T-helper 17 cell (primary cell): ENCODE measurements around the gene CCDC17. TPM values are rescaled to one million over a fixed set of nuclear protein-coding genes. Genes with fewer than 3 reads are reported as not detected.

ENCODE experiments used
- ATAC-seq: fragments of 150-1000 bp; cut with Tn5 transposase; 2 replicates; pipeline ENCODE4 v1.10.0; 2021; ENCODE audit warnings: mild to moderate bottlenecking, moderate library complexity
- DNase-seq, 3 donors: peaks; one replicate each; pipeline versions ENCODE4 v3.0.0 to v3.0.0-alpha.2; 2020 to 2021
- H3K9me3 ChIP-seq: one replicate; pipeline ENCODE4 v1.7.0; 2013; ENCODE audit warnings: low read length, mild to moderate bottlenecking; ENCODE audit not compliant: control insufficient read depth, poor library complexity, severe bottlenecking
- H3K27ac Mint-ChIP-seq: one replicate; pipeline ENCODE4 v1.8.0; 2022; ENCODE audit warnings: mild to moderate bottlenecking, moderate library complexity, mixed read lengths
- H3K27me3 Mint-ChIP-seq: one replicate; pipeline ENCODE4 v1.8.0; 2022; ENCODE audit warnings: mixed read lengths
- H3K36me3 Mint-ChIP-seq: one replicate; pipeline ENCODE4 v1.8.0; 2022; ENCODE audit warnings: low read depth, mixed read lengths
- H3K4me1 Mint-ChIP-seq: one replicate; pipeline ENCODE4 v1.8.0; 2022; ENCODE audit warnings: mild to moderate bottlenecking, mixed read lengths
- H3K4me3 Mint-ChIP-seq: one replicate; pipeline ENCODE4 v1.8.0; 2022; ENCODE audit warnings: mild to moderate bottlenecking, moderate library complexity, mixed read lengths
- total RNA-seq, 4 donors: library from RNA in 2 of 4; stranded (reverse) in 2 of 4; gene quantifications; one replicate each; pipeline ENCODE4 v1.2.3 and lab custom pipeline; 2022 to 2026

Gene CCDC17
- total RNA-seq, 2 donors from 2014 or later = 5.1 to 5.7 TPM

GRCh38 chr1:45644661-45645060 lies 20.8 kb upstream of the CCDC17 start:
- Mint-ChIP-seq H3K27me3 (no peaks in the 10 kb centered on the region), H3K4me1 (peaks cover 10% of the 10 kb centered on the region), H3K4me3 (no peak overlapping the region), H3K27ac (no peak overlapping the region), H3K36me3 (peaks cover 2% of the 10 kb centered on the region)
- no peaks in the 10 kb centered on the region for H3K9me3 ChIP-seq
- ATAC-seq = no peak
- DNase-seq = no peak

DNA sequence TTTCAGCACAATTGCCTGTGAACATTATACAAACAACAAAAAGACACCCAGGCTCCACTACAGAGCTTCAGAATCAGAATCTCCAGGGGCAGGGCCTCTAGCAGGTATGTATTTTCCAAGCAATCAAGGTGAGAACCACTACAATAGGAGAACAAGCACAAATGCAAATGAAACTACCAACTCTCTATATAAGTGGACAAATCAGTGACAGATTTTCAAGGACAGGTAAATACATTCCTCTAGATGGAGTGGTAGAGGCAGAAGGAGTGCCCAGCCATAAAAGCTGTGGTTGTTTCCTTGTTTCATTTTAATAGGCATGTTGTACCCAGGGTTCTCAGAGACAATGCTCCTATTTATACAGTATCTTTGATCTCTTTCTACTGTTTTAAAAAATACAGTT lies 20.1 kb upstream of the CCDC17 start:
- Mint-ChIP-seq H3K4me1 (peaks cover 10% of the 10 kb centered on the region), H3K27me3 (no peaks in the 10 kb centered on the region), H3K27ac (peak overlapping the region; percentile 6), H3K36me3 (peaks cover 2% of the 10 kb centered on the region), H3K4me3 (no peak overlapping the region)
- ATAC-seq (no peak), DNase-seq (no peak)
- H3K9me3 ChIP-seq = no peaks in the 10 kb centered on the region

DNA sequence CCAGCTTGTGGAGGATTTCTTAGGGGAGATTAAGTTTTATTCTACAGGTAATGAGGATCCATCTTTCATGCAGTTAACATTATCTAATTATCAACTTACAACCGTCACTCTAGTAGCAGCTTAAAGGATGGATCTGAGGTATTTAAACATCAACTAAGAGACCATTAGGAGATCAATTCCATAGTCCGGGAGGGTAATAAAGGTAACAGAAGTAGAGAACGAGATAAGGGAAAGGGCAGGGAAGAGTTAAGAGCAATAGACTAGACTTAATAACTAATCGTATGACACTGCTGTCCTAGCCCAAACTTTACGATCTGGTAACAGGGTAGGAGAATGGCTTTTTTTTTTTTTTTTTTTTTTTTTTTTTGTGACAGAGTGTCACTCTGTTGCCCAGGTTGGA lies 19.5 kb upstream of the CCDC17 start:
- ATAC-seq = no peak
- peak overlapping the region; percentile 14 for H3K27ac Mint-ChIP-seq
- no peaks in the 10 kb centered on the region for H3K27me3 Mint-ChIP-seq
- DNase-seq = no peak
- H3K9me3 ChIP-seq = no peaks in the 10 kb centered on the region
- peaks cover 2% of the 10 kb centered on the region for H3K36me3 Mint-ChIP-seq
- H3K4me3 Mint-ChIP-seq = no peak overlapping the region
- peaks cover 9% of the 10 kb centered on the region for H3K4me1 Mint-ChIP-seq

- Mint-ChIP-seq H3K27me3 (no peaks in the 10 kb centered on the region), H3K4me1 (peaks cover 6% of the 10 kb centered on the region), H3K27ac (peak overlapping the region; percentile 83), H3K4me3 (no peak overlapping the region), H3K36me3 (peaks cover 2% of the 10 kb centered on the region)
- DNase-seq (no peak), ATAC-seq (no peak)
- no peaks in the 10 kb centered on the region for H3K9me3 ChIP-seq
Measured at GRCh38 chr1:45640293-45640692, 16.4 kb upstream of the CCDC17 start.

GRCh38 chr1:45635211-45635610 lies 11.4 kb upstream of the CCDC17 start:
- no peaks in the 10 kb centered on the region for H3K9me3 ChIP-seq
- H3K4me3 Mint-ChIP-seq = no peak overlapping the region
- peaks cover 9% of the 10 kb centered on the region for H3K36me3 Mint-ChIP-seq
- ATAC-seq (no peak), DNase-seq (no peak)
- no peak overlapping the region for H3K27ac Mint-ChIP-seq
- H3K4me1 Mint-ChIP-seq = peaks cover 3% of the 10 kb centered on the region
- no peaks in the 10 kb centered on the region for H3K27me3 Mint-ChIP-seq

DNA sequence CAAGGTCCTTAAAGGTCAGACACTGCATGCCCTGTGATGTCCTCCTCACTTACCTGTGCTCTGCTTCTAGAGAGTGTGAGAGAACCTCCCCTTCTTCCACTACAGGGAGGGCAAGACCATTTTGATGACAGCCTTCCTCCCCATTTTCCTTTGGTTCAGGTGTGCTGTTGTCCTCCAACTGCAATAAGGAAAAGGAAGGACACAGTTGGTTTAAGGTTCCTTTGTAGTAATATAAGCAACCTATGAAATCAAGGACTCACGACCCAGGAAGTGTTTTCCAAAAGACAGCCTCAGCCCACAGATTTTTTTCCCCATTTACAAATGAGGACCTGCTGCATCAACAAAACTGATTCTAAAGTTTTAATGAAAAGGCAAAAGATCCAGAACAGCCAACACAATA lies 6.6 kb upstream of the CCDC17 start:
- no peaks in the 10 kb centered on the region for H3K9me3 ChIP-seq
- ATAC-seq = no peak

GRCh38 chr1:45629035-45629434 lies 5.2 kb upstream of the CCDC17 start:
- Mint-ChIP-seq H3K36me3 (peaks cover 7% of the 10 kb centered on the region), H3K27ac (no peak overlapping the region)
- ATAC-seq = no peak

More for the DNA sequence above, 6.6 kb upstream of the CCDC17 start:
- no peak overlapping the region for H3K4me3 Mint-ChIP-seq
- H3K4me1 Mint-ChIP-seq = peaks cover 3% of the 10 kb centered on the region
- H3K36me3 Mint-ChIP-seq = peaks cover 7% of the 10 kb centered on the region
- no peaks in the 10 kb centered on the region for H3K27me3 Mint-ChIP-seq
- DNase-seq = no peak
- H3K27ac Mint-ChIP-seq = no peak overlapping the region

DNA sequence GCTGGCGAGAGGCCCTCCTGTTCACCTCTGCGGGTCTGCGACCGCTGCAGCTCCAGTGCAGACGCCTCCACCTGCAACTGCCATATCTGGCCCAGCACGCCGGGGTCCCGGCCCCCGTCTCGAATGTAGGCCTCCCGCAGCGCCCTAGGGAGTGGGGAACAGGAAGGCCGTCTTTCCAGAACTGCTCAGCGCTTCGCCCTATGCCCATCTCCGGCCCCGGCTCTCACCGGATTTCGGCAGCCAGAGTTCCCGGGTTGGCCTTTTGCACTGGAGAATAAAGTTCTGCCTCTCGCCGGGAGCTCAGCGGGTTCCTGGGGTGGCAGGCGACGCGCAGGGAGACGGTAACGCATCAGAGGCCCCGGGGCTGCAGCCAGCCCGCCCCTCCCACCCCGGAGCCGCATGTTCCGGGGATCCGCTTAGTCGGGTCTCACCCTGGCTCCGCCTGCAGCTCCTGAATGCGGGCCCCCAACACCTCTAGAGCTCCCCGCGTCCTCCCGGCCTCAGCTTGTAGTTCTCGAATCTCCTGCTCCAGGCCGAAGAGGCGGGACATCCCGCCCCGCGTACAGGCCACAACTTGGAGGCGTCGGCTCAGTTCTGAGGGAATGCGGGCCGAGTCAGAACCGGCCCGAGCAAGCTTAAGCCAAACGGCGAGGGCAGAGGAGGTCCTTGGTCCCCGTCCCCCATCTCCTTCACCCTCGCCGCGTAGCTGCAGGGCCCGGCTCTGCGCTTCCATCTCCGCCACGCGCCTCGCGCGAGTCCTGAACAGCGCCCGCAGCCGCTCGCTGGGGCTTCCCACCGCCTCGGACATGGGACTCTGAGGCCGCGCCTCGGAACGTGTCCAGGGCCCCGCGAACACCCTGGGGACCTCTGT lies 1.1 kb downstream of the CCDC17 start:
- DNase-seq = no peak
- no peaks in the 10 kb centered on the region for H3K9me3 ChIP-seq
- H3K27me3 Mint-ChIP-seq = no peaks in the 10 kb centered on the region
- no peak overlapping the region for H3K4me3 Mint-ChIP-seq
- peak overlapping the region; percentile 79 for H3K27ac Mint-ChIP-seq
- peaks cover 2% of the 10 kb centered on the region for H3K4me1 Mint-ChIP-seq
- no peak for ATAC-seq
- H3K36me3 Mint-ChIP-seq = no peaks in the 10 kb centered on the region

More at GRCh38 chr1:45629035-45629434, 5.2 kb upstream of the CCDC17 start:
- Mint-ChIP-seq H3K4me1 (peaks cover 3% of the 10 kb centered on the region), H3K27me3 (no peaks in the 10 kb centered on the region), H3K4me3 (no peak overlapping the region)
- no peak for DNase-seq
- no peaks in the 10 kb centered on the region for H3K9me3 ChIP-seq

GRCh38 chr1:45621895-45622523 lies 1.8 kb downstream of the CCDC17 start:
- ATAC-seq = no peak
- Mint-ChIP-seq H3K4me3 (no peak overlapping the region), H3K27ac (peak overlapping the region; percentile 78), H3K4me1 (peaks cover 2% of the 10 kb centered on the region), H3K36me3 (peaks cover 3% of the 10 kb centered on the region), H3K27me3 (no peaks in the 10 kb centered on the region)
- no peak for DNase-seq
- H3K9me3 ChIP-seq = no peaks in the 10 kb centered on the region

DNA sequence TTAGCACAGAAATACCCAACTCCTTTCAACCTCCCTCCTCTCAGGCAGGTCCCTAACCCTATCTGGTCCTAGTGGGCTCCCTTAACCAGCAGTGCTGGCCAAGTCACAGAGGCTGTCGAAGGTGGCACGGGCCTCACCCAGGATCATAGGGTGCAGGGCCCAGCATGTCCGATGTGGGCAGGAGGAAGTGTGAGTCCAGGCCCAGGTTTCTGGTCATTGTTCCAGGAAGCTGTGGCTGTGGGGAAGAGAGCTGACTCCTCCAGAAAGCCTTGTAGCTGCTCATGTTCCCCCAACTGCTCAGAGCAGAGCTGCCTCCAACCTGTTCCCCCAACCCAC lies 2.4 kb downstream of the CCDC17 start:
- Mint-ChIP-seq H3K27me3 (no peaks in the 10 kb centered on the region), H3K27ac (peak overlapping the region; percentile 78), H3K36me3 (peaks cover 4% of the 10 kb centered on the region), H3K4me1 (peaks cover 2% of the 10 kb centered on the region), H3K4me3 (no peak overlapping the region)
- ATAC-seq (peak; percentile 15), DNase-seq (no peak)
- H3K9me3 ChIP-seq = no peaks in the 10 kb centered on the region

GRCh38 chr1:45620588-45621500 lies 3.0 kb downstream of the CCDC17 start:
- Mint-ChIP-seq H3K4me1 (peaks cover 2% of the 10 kb centered on the region), H3K27me3 (no peaks in the 10 kb centered on the region), H3K36me3 (peaks cover 6% of the 10 kb centered on the region), H3K27ac (peak overlapping the region; percentile 78), H3K4me3 (no peak overlapping the region)
- DNase-seq = no peak
- peak; percentile 29 for ATAC-seq
- no peaks in the 10 kb centered on the region for H3K9me3 ChIP-seq

- peaks cover 9% of the 10 kb centered on the region for H3K36me3 Mint-ChIP-seq
- ATAC-seq (no peak), DNase-seq (no peak)
- H3K27ac Mint-ChIP-seq = peak overlapping the region; percentile 78
- no peaks in the 10 kb centered on the region for H3K9me3 ChIP-seq
- H3K27me3 Mint-ChIP-seq = no peaks in the 10 kb centered on the region
- H3K4me1 Mint-ChIP-seq = peaks cover 2% of the 10 kb centered on the region
- H3K4me3 Mint-ChIP-seq = no peak overlapping the region
Measured at GRCh38 chr1:45619149-45619921, 4.5 kb downstream of the CCDC17 start.
